Measurements from ENCODE around the gene PAN3.

PAN3 gene

DNA sequence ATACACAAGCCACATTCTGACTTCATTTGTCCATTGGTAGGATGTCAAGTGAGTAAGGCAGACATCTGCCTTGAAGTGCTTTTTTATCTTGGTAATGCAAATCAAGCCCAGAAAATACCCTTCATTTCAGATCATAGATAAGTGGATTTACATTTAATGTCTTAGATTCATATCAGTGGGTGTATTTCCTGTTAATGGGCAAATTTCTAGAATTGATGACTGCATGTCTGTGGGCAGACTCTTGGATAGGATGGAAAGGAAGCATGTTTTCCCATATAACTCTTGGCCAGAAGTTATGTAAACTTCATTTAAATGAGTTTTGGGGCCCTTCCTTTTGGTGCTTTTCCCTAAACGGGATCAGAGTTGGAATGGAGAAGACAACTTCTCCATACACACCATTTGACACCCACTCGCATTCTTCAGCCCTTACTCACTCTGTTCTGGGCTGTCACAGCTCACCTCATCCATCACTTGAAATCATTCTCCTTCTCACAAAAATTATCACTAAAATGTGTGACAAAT is 202.0 kb downstream of the PAN3 start:
- no peak for DNase-seq

DNA sequence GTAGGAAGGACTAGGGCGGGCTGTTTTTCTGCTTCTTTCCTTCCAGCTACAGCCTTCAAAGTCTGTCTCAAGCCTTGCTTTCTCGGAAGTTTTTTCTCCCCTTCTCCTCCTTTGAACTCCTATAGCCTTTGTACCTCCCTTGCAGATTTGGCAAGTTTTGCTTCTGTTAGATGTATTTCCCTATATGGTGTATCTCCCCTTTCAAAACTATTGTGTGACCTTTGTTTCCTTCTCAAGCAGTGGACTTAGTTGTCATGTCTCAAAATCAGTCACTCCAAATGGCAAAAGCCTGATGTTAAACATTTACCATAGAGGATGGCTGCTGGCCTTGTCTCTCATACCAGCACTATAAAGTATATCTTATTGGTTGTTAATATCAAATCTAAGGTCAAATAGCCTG is 203.9 kb downstream of the PAN3 start:
- DNase-seq = no peak

DNA sequence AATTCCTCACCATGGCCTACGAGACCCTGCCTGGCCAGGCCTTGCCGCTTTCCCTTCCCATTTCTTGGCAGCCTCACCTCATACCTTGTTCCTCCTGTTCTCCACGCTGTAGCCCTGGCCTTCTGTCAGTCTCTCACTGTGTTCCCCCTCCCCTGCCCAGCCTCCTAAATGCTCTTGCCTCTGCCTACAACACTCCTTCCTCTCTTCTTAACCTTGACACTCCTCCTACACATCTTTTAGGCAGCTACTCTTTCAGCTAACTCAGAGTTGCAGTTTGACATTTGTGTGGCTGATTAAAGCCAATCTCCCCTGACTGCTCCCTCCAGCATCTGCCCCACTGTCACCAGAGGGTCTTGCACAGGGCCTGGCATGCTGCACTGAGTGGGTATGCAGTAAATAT is 205.8 kb downstream of the PAN3 start:
- DNase-seq = no peak

All from NCI-H446 treated with DMSO at 0.1 percent for 48 hours (cell line).